Gastroesophageal sphincter (tissue), 3 donors: Measurements from ENCODE around the gene GDAP2.

Experiments used
- CTCF ChIP-seq, 4 experiments: fragments of 200-600 bp in 2 of 4; fragments of 450-650 bp in 2 of 4; sonication (generic) in 1 of 4; IDR thresholded peaks; one replicate each; pipeline ENCODE4 v1.5.1; 2017 to 2019; ENCODE audit warnings: antibody characterized with exemption in 4 of 4, mild to moderate bottlenecking in 2 of 4, moderate library complexity in 2 of 4
- EP300 ChIP-seq: sonication (generic); formaldehyde crosslinking; IDR thresholded peaks from one replicate; pipeline ENCODE4 v1.6.1; 2017; ENCODE audit warnings: antibody characterized with exemption, mild to moderate bottlenecking
- POLR2A ChIP-seq, 2 donors: fragments of 450-650 bp; IDR thresholded peaks; one replicate each; pipeline ENCODE4 v1.6.1; 2017; ENCODE audit warnings: antibody characterized with exemption in 2 of 2, mild to moderate bottlenecking in 2 of 2, moderate library complexity in 1 of 2
- POLR2AphosphoS5 ChIP-seq: sonication (generic); formaldehyde crosslinking; IDR thresholded peaks from one replicate; pipeline ENCODE4 v1.6.1; 2017; ENCODE audit warnings: antibody characterized with exemption

GRCh38 chr1:117838911-117839310, 90.5 kb downstream of the GDAP2 start:
- TF ChIP-seq POLR2A (IDR thresholded peaks at IDR 0.05) (no peak), CTCF (IDR thresholded peaks at IDR 0.05) (no peak), EP300 (no peak), POLR2AphosphoS5 (no peak)
